GM19397 (cell line): ENCODE results near the gene TRMT11.
"Not testable (repeated sequence)": the region's sequence is repeated elsewhere in the genome, so short reads cannot be mapped to it uniquely, and the experiment has no call there.

Source experiments
- ATAC-seq: cut with Tn5 transposase; IDR thresholded peaks from one replicate; pipeline ENCODE4 v1.9.1; 2021; ENCODE audit warnings: mild to moderate bottlenecking, moderate library complexity; ENCODE audit not compliant: unreplicated experiment

The TRMT11 gene

DNA sequence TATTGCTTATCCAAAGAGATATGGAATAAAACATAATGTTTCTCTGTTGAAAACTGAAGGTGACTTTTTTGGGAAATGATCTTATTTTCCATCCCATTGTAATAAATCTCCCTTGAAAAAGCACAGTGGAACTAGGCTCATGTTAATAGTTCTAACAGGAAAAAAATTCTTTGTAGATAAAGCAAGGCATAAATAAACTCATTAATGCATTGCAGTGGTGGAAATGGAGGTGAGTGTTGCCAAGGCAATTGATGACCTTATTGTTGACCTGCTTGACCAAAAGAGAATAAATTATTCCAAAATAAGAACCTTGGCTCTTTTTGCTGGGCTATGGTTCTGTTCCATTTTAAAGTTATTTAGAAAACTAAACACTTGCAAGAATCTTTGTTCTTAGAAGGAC lies 55.2 kb downstream of the TRMT11 start:
- no peak for ATAC-seq

DNA sequence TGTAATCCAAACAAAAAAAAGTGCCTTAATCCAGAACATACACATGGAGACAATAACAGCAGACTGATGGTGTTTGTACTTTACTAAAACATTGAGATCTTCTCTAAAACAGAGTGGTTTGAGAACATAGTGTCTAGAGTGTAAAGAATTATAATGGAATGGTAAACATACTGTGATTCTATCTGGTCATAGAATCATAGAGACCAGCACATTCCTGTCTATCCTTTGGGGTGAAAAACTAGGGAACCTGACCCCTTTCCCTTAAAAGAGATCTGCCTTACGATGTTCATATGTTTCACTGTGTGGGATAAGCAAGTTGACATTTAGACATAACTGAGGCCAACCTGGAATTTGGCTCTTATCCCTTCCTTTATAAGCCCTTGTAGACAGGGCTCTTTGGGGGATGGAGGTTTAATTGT lies 55.7 kb downstream of the TRMT11 start:
- ATAC-seq: no peak

DNA sequence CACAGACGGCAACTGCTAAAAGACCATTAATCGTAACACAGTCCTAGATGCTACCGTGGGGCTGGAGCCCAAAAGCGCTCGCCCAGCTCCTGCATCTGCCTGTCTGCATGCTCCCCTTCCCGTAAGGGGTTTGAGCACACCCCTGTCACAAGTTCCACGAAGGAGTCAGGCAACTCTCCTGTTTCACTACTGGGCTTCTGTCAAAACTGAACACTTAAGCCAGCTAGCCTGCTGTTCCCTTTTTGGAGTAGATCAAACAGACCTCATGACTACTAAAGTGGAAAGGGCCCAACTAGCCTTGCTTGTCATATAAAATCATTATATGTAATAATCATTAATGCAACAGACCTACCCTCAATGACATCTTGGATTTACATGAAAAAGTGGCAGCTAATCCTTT lies 61.3 kb downstream of the TRMT11 start:
- ATAC-seq: no peak

DNA sequence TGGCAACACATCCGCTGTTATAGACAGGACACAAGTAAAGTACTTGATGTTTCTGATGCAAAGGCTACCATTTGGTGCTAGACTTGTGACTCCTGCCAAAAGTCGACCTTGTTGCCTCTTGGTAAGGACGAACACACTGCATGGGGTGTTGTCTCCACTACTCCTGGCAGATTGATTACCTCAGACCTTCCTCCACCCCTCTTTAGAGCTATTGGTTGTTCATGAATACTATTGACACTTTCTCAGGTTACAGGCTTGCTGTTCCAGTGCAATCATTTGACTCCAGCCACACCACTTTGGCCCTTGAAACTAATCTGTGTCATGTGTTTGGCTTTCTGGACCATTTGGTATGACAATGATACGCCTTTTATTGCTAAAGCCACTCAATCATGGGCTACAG lies 62.3 kb downstream of the TRMT11 start:
- no peak for ATAC-seq

DNA sequence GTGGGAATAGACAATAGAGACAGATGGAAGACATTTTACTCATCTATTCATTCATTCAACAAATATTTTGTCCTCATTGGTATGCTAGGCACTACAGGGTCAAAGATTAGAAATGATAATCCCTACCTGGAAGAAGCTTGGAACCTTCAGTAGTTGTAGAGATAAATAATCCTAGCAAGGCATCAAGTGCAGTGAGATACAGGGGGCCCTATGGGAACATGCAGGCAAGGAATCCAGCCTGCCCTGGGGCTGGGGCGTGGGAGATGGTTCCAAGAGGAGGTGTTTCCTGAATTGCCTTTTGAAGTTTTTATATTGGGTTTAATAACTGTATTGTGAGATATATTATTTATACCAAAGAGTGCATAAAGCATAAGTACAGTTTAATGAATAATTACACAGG lies 64.5 kb downstream of the TRMT11 start:
- ATAC-seq: no peak

DNA sequence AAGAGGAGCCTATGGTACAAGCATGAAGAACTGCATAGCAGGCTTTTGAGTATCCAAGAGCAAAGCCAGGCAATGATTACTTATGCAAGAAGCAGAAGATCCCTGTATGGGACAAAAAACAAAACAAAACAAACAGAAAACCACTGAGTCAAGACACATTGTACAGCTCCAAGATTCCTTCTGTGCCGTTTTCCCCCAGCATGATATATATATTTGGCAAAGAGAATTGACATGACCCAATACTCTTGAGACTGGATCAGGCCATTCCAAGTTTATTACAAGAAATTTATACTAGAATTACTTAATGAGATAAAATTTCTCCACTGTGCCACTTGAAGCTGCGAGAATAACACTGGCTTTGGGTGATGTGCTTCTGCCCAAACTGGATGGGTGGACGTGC lies 65.5 kb downstream of the TRMT11 start:
- no peak for ATAC-seq

DNA sequence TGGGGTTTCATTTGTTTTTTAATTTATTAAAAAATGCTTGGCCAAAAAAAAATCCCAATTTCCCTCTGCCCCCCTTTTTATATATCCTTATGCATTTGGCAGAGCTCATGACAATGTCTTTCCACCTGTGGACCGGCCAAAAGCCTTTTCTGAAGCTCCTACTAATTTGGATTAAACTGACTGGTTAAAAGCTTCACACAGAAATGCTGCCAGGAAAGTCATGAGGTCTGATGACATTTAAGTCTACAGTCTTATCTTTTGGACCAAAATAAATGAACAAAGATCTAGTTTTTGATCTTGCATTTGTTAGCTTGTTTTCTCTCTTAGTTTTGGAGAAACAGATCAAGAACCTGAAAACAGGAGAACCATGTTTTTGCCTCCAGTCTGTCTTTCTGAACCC lies 66.1 kb downstream of the TRMT11 start:
- ATAC-seq: no peak

DNA sequence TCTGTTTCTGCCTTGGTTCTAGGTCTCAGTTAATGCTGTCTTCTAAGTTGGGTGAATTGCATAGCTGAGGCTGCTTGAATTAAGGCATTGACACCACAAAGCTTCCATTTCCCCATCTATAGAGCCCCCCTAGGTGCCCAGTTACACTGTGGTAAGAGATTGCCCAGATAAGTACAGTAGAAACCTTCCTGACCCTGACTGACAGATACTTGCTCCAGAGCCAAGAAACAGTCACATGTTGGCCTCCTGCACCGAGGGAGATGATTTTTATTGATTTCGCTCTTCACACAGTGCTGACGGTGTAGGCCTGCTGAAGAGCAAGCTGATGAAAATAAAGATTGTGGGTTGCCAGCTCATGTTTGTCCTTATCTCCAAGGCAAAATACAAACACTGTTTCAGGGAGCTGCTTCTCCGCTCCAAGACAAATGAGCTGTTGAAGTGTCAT lies 67.9 kb downstream of the TRMT11 start:
- ATAC-seq: no peak

DNA sequence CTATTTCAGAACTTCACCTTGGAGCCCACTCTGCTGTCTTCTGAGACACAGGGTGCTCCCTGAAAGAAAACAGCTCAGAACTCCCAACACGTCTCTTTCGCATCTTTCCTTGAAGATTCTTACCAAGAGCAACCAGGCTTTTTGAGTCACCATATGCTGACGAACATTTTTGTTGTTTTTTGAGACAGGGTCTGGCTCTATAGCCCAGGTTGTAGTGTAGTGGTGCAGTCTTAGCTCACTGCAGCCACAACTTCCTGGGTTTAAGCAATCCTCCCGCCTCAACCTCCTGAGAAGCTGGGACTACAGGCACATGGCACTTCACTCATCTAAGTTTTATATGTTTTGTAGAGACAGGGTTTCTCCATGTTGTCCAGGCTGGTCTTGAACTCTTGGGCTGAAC lies 68.5 kb downstream of the TRMT11 start:
- no peak for ATAC-seq

DNA sequence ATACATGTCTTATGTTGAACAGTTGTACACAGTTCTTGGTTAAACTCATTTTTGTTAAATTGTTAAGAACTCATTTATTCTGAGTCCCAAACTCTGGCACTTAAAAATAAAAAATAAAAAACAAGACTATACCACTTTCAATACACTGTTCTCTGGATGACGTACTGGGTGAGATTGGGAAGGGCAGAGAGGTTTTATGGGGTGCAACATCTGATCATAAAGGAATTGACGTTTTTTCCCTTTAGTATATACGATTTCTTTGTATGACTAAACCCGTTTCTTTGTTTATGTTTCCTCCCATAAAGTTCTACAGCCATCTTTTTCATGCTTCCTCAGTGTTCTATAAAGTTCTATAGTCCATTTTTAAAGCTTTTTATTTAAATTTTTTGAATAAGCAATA lies 69.1 kb downstream of the TRMT11 start:
- ATAC-seq: no peak

DNA sequence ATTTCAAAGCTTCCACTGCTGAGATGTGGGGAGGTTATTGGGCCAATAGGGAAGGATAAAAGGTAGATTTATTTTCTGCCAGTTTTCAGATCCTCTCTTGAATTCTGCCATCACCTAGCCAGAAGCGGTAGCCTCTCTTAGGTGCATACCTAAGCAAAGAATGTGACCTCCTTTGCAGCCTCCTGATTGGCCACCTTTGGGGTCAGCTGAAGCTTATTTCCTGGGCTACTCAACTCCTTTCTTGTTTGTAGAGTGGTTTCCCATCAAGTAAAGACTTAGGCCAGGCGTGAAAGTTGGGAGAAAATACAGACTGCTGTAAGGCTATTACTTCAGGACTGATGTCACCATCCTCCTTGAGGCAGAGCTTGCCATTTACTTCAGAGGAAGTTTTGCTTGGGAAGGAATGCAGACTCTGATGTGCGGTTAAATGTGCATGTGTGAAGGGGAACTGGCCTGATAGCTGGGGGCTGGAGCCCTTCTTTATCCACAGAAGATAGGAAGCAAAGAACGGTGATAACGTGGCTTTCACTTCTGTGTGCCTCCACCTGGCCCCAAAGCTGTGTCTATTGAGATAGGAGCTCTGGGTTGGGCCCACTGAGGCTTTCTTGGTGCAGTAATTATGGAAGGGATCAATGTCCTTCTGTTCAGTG lies 70.1 kb downstream of the TRMT11 start:
- no peak for ATAC-seq

DNA sequence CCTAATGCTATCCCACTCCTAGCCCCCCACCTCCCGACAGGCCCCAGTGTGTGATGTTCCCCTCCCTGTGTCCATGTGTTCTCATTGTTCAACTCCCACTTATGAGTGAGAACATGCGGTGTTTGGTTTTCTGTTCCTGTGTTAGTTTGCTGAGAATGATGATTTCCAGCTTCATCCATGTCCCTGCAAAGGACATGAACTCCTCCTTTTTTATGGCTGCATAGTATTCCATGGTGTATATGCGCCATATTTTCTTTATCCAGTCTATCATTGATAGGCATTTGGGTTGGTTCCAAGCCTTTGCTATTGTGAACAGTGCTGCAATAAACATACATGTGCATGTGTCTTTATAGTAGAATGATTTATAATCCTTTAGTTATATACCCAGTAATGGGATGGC lies 71.7 kb downstream of the TRMT11 start:
- not testable (repeated sequence) for ATAC-seq

DNA sequence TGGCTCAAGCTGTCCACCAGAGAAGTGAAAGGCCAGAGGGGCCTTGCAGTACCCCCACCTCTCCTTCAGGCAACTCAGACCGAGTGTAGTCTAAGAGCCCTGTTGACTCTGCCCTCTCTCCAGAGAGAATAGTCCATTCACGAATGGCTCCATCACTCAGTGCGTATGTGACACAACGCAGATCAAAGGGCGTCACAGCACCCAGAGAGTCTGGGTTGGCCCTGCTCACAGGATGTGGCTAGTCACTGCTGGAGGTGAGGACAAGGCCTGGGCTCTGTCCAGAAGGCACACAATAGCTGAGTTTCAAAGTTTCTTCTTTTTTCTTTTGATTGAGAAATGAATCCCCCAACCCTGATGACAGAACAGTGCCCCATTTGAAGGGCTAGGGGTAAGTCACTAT lies 74.1 kb downstream of the TRMT11 start:
- no peak for ATAC-seq

DNA sequence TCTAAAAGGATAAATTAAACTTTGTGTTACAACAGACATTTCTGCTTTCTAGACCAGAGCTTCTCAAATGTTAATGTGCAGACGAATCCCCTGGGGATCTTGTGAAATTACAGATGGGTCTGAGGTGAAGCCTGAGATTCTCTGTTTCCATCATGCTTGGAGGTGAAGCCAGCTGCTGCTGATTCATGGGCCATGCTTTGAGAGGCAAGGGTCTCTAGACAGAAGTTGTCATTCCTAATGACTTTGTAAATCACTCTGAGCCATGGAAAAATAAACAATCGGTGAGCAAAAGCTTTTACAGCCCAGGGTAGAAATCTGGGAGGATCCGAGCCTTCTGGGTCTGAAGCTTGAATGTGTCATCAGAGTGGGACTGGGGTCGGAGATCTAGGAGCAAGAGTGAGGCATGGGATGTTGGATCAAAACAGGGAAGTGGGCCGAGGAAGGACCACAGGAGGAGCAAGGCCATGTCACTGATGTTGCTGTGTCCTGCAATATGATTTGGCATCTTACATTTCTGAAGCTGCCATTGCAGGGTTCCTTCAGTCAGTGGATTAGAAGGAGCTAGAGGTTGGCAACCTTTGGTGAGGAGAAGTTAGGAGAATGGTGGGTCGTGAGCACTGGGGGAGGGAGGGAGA lies 77.3 kb downstream of the TRMT11 start:
- ATAC-seq: peak; percentile 83

DNA sequence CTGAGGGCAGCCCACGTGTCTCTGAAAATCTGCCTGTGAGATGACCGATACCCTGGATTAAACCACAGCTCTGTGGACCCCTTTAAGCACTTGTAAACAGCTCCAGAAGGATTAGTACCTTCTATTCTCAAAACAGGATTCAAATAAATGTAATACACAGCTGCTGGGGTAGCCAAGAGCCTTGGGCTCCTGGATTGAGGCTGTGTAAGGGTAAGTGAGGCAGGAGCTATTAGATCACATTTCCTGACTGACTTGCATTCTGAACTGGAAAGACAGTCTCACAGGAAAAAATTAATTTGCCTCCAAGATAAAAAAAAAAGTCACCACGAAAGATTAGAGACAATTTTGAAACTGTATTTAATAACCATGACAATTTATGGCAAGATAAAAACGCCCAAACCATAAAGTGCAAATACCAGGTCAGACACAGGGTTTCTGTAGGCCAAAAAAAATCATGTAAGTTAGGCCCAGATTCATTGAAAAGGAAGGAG lies 78.0 kb downstream of the TRMT11 start:
- no peak for ATAC-seq

DNA sequence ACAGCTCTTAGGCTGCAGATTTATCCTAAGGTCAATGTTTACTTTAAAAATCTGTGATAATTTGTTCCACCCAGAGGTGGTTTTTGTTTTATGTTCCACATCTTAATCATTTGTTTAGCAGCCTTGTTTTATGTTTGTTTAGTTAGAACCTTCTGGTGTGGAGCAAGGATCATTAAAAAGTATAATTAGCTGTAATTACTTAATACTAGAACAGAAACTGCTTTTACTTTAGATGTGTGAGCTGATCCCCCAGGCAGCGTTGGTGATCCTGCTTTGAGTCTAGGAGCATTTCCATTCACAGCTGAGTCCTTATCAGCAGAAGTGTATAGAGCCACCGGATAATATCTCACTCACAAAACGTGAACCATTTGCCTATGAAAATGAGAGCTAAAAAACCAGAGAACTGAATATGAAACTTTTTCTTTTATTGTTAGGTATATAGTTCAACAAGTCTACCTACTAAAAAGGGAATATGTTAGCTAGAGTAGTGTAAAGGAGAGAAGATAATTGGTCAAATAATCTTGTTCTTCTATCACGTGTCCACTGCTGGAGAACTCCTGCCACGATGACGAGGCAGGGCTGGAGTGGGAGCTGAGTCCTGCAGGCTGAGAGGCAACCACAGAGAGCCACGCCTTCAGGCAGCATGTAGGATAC lies 78.5 kb downstream of the TRMT11 start:
- ATAC-seq: no peak

DNA sequence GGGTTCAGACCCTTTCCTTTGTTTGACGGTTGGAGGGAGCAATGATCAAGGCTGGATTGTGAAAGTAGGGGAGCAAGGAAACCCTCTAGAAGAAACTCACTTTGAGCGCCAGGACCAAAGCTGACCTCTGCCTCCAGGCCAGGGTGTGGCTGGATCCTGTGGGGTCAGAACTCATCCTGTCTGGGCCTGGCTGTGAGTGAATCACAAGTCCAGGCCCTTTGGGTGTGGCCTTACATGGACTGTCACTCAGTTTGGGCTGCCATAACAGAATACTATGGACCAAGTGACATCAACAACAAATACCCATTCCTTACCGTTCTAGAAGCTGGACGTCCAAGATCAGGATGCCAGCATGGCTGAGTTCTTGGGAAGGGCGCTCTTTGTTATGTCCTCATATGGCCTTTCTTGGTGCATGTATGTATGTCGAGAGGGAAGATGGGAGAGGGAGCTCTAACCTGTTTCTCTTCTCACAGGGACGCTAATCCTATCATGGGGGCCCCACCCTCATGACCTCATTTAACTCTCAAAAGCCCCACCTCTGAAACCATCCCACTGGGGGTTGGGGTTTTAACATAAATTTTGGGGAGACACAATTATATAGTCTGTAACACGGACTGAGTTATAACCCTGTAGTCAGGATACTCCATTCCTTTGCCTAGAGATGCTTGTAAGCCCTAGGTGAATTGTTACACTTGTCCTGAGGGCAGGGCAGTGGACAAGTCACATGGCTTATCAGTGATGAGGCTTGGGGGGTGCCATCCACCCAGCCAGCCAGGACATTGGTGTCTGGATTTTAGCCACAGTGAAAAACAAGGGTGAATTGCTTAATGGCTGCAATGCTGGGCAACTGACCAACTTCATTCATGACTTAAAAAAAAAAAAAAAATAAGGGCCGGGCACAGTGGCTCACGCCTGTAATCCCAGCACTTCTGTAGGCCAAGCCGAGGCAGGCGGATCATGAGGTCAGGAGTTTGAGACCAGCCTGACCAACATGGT lies 80.0 kb downstream of the TRMT11 start:
- ATAC-seq: no peak

DNA sequence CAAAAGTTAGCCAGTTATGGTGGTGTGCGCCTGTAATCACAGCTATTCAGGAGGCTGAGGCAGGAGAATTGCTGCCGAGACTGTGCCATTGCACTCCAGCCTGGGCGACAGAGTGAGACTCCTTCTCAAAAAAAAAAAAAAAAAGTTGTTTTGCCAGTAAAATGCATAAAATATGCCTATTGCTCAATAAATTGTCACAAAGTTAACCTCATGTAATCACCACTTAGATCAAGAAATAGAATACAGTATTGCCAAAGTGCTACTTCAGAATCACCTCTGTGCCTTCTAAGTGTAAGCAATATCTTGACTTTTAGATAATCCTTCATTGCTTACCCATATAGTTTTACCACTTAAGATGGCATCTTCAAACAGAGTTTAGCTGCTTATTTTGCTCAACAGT lies 80.7 kb downstream of the TRMT11 start:
- no peak for ATAC-seq

DNA sequence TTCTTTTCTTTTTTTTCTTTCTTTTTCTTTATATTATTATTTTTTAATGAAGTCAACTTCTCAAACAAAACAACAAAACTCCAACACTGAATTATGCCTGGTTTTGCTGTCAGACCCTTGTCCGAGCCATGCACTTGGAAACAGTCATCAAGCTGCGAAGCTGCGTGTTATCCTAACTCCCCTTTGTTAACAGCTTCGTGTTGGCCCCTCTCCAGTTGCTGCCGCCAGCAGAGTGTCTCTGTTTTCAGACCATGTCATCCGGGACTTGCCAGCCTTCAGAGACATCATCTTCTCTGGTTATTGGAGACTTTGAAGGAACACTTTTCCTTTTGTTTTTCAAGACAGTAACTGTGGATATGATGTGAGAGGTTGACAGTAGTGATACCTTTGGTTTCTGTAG lies 83.1 kb downstream of the TRMT11 start:
- ATAC-seq: no peak

DNA sequence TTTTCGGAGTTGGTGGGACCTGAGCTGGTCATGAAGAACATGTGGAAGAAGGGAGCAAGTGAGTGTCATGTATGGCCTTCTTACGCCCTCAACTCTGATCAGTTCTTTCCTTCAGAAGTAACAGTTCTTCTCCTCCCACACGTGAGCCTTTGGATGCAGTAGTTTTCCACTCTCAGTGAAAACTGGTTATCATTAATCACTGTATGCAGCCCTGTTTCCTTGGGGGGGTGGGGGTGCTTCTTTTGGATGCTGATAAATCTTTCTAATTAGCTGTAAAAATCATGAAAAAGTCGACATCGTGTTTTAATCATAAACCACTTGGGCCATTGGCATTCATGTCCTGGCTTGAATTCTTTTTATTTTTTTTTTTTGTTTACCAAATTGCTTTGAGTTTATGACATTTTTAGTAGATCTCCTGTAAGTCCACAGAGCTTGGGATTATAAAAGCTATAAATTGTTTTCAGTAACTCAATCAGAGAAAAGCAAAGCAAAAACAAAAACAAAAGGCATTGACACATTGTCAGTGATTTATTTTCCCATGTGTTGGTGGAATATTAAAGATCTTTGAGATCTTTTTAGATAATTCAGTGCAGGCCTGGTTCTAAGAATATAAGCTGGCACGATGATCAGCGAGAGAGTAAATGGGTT lies 84.8 kb downstream of the TRMT11 start:
- no peak for ATAC-seq

DNA sequence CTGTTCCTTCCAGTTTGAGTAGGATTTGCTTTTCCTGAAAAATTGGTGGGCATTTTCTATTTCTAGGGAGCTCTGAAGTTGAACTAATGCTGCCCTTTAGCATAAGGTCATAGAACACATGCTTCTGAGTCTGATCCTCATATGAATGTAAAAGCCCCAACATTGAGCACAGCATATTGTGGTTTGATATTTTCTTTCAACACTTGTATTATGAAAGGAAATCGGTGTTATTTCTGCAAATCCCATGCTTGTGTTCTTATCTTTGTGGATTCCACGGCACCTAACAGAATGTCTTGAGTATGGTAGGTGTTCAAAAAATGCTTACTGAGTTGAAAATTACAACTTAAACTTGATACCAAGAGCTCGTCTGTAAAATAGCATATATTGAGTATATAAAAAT lies 85.8 kb downstream of the TRMT11 start:
- ATAC-seq: no peak
